MM.1S (cell line): ENCODE results near the gene PHF1.
"Not testable (repeated sequence)": the region's sequence is repeated elsewhere in the genome, so short reads cannot be mapped to it uniquely, and the experiment has no call there.

Experiments used
- CTCF ChIP-seq: fragments of 300-600 bp; sonication (generic); IDR thresholded peaks from 2 replicates; pipeline ENCODE4 v1.5.1; 2016; ENCODE audit warnings: antibody characterized with exemption, low read length, mixed read lengths
- EZH2 ChIP-seq: fragments of 300-600 bp; sonication (generic); optimal IDR thresholded peaks from 2 replicates; pipeline ENCODE3; 2017; ENCODE audit warnings: low read depth, mild to moderate bottlenecking, antibody characterized with exemption, low read length, mixed read lengths
- EZH2phosphoT487 ChIP-seq: fragments of 300-600 bp; sonication (generic); IDR thresholded peaks from 2 replicates; pipeline ENCODE4 v1.6.1; 2018; ENCODE audit warnings: antibody characterized with exemption, low read length

- not testable (repeated sequence) for TF ChIP-seq CTCF, EZH2phosphoT487, EZH2
Measured at GRCh38 chr6:33399881-33400280, 10.9 kb upstream of the PHF1 start.
